ENCODE data around the gene IRS1. TPM values are rescaled to one million over a fixed set of nuclear protein-coding genes. Genes with fewer than 3 reads are reported as not detected.

IRS1 gene
- total and polyA plus RNA-seq, 2 of the 4 experiments (the other 2 are of a cell fraction), result 21.1 to 37.1 TPM

- no peaks in the 10 kb centered on the region; the same call in 1 of the 2 replicates for H3K9me3 ChIP-seq (ENCODE audit: control insufficient read depth, insufficient read depth, low read length)
- peak overlapping the region; percentile 91; the same call in 1 of the 2 replicates for H4K5ac ChIP-seq (ENCODE audit: low read depth, low read length)
- H2AK5ac ChIP-seq (ENCODE audit: low read depth, low read length), result no peak overlapping the region
- in situ Hi-C loops (cut with MboI; ENCODE audit: low sequenced_read_pairs), result no loop called here
- no peak overlapping the region for H2BK20ac ChIP-seq (ENCODE audit: low read depth, low read length)
- intact Hi-C loops (cut with micrococcal nuclease), result no loop called here
- ATAC-seq (ENCODE audit: low read depth) (no peak), DNase-seq (no peak)
- H4K91ac ChIP-seq (ENCODE audit: insufficient read depth, low read depth, low read length), result 0 out of 2 replicates have a peak overlapping the region, but pooled peaks have one; percentile 35
- no peak overlapping the region for H2BK15ac ChIP-seq (ENCODE audit: low read depth, low read length)
- H2BK120ac ChIP-seq (ENCODE audit: low read depth, low read length), result no peak overlapping the region
- no peak overlapping the region for H2AFZ ChIP-seq (replicated peaks; ENCODE audit: low read length, poor library complexity)
- dilution Hi-C loops (cut with HindIII; ENCODE audit: low sequenced_read_pairs, unreplicated experiment), result no loop called here
- H3K79me1 ChIP-seq (ENCODE audit: low read depth in 1 of 2, low read length in 2 of 2), result peaks cover 42 to 61% of the 10 kb centered on the region in 2 experiments
- H4K20me1 ChIP-seq (ENCODE audit: insufficient read depth, low read length), result peaks cover 16% of the 10 kb centered on the region; the same call in 1 of the 2 replicates
- no peaks in the 10 kb centered on the region for H3K27me3 ChIP-seq (ENCODE audit: control insufficient read depth, insufficient read depth, low read length)
- ChIA-PET POLR2A (ENCODE audit: unreplicated experiment) (interaction anchor here (0.6 kb wide), 1 partner anchor 69 kb away, joined by 9 read pairs; no protein-coding TSS in a partner anchor), CTCF (no interaction called here)
- H3K18ac ChIP-seq (ENCODE audit: low read depth, low read length), result no peak overlapping the region
- no peak overlapping the region for H3K9ac ChIP-seq (ENCODE audit: low read depth, low read length)
- TF ChIP-seq MAFK (IDR thresholded peaks at IDR 0.05; ENCODE audit: low read depth, low read length), result no peak
- no peak for TF ChIP-seq FOS (IDR thresholded peaks at IDR 0.05; ENCODE audit: low read depth, low read length)
- no peak for TF ChIP-seq SMC3 (IDR thresholded peaks at IDR 0.05; ENCODE audit: low read depth, low read length)
- no peak for TF ChIP-seq CTCF (conservative IDR thresholded peaks at IDR 0.05; ENCODE audit: low read depth, low read length)
- no peak for TF ChIP-seq ELK1 (IDR thresholded peaks at IDR 0.05; ENCODE audit: borderline replicate concordance, low read depth, low read length)
- no peak for TF ChIP-seq POLR2A (IDR thresholded peaks at IDR 0.05; ENCODE audit: low read depth, low read length)
- TF ChIP-seq RAD21 (IDR thresholded peaks at IDR 0.05; ENCODE audit: low read length), result no peak
- no peak overlapping the region for H3K27ac ChIP-seq (ENCODE audit: insufficient read depth, low read length)
- WGBS, 2 experiments (ENCODE audit: extremely low coverage in 2 of 2, insufficient read length in 1 of 2), result no CpG with 5 or more reads among the region's 6 CpGs
- H3K36me3 ChIP-seq (ENCODE audit: control insufficient read depth, insufficient read depth, low read length), result peaks cover 27% of the 10 kb centered on the region
- peak overlapping the region in 1 of 2 experiments; percentile 42; a peak in 2 of 4 replicates for H4K8ac ChIP-seq (ENCODE audit: low read depth in 2 of 2, low read length in 2 of 2)
- no TSS peak for BruUV-seq (replicated peaks)
- H3K4me3 ChIP-seq (ENCODE audit: insufficient read depth, low read depth, low read length), result no peak overlapping the region
- peak overlapping the region; percentile 17; the same call in 1 of the 2 replicates for H3K14ac ChIP-seq (replicated peaks; ENCODE audit: low read depth, low read length)
- peaks cover 9% of the 10 kb centered on the region for H3K4me1 ChIP-seq (ENCODE audit: control insufficient read depth, insufficient read depth, low read length)
- peak overlapping the region; percentile 20 for H2BK5ac ChIP-seq (ENCODE audit: low read depth, low read length, poor library complexity, severe bottlenecking)
- H2AK9ac ChIP-seq (replicated peaks; ENCODE audit: low read depth, low read length, poor library complexity), result no peak overlapping the region
- H3K56ac ChIP-seq (ENCODE audit: extremely low read depth, insufficient read depth, low read length), result no peak overlapping the region
- H3K9me1 ChIP-seq (ENCODE audit: insufficient read depth, low read length), result peaks cover 8% of the 10 kb centered on the region
- H3K23ac ChIP-seq (ENCODE audit: low read depth, low read length), result no peak overlapping the region; the same call in 1 of the 2 replicates
- H3K4me2 ChIP-seq (ENCODE audit: low read depth, low read length), result no peak overlapping the region; the same call in 1 of the 2 replicates
- H3K4ac ChIP-seq (ENCODE audit: low read depth, low read length), result no peak overlapping the region
These were observed 66.3 kb downstream of the IRS1 start for GRCh38 chr2:226733189-226733858.

Measured in IMR-90 (cell line).